EL (cell line): ENCODE results near the gene FTCD.
"Not testable (repeated sequence)": the region's sequence is repeated elsewhere in the genome, so short reads cannot be mapped to it uniquely, and the experiment has no call there.

Experiments used
- DNase-seq: peaks from one replicate; pipeline ENCODE4 v3.0.0-alpha.2; 2016

FTCD gene

GRCh38 chr21:46109313-46110221, 45.8 kb downstream of the FTCD start:
- no peak for DNase-seq

DNA sequence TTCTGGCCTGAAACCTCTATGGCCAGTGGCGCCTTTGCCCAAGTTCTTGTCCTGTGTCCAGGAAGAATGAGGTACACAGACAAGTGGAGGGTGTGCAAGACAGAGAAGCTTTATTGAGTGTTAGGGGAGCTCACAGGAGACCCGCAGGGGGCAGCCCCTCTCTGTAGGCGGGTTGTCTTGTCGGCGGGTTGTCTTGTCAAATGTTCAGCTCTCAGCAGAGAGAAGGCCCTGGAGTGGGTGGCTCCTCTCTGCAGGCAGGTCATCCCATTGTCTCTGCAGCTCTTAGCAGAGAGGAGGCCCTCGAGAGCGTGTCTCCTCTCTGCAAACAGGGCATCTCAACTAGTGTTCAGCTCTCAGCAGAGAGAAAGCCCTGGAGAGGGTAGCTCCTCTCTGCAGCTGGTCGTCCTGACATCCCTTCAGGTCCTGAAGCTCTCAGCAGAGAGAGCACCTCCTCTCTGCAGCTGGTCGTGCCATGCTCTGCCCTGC, 46.5 kb downstream of the FTCD start:
- no peak for DNase-seq

- not testable (repeated sequence) for DNase-seq
Observed at GRCh38 chr21:46107376-46107775, 48.0 kb downstream of the FTCD start.

DNA sequence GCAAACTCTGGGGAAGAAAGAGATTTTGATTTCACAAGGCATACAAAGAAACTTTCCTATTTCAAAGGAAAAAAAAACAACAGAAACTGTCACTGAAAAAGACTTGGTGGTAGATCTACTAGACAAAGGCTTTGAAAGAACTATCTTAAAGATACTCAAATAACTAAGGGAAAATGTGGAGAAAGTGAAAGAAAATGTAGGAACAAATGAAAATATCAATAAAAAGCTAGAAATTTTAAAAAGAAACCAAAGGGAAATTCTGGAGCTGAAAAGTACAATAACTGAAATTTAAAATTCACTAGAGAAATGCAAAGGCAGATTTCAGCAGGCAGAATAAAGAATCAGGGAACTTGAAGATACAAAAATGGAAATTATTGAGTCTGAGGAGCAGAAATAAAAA, 51.3 kb downstream of the FTCD start:
- no peak for DNase-seq

DNA sequence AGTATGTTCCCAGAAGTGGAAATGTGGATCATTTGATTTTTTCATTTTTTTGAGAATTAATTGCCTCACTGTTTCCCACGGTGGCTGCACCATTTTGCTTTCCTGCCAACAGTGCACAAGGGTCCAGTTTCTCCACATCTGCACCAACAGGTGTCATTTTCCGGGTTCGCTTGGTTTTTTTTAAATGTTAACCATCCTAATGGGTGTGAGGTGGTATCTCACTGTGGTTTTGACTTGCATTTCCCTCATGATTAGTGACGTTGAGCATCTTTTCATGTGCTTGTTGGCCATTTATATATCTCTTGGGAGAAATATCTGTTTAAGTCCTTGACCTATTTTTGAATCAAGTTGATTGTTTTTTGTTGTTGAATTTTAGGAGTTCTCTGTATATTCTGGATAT, 54.5 kb downstream of the FTCD start:
- DNase-seq: no peak

DNA sequence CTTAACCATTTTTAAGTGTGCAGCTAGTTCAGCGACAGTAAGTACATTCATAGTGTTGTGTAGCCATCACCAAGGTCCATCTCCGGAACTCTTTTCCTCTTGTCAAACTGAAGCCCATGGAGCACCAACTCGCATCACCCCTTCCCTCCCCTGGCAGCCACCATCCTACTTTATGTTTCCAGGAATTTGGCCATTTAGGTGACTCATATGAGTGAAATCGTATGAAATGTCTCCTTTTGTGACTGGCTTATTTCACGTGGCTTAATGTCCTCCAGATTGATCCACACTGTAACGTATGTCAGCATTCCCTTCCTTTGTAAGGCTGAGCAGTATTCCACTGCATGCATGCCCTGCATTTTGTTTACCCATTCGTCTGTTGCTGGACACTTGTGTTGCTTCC, 55.0 kb downstream of the FTCD start:
- peak; percentile 82 for DNase-seq

GRCh38 chr21:46100020-46100419, 55.4 kb downstream of the FTCD start:
- DNase-seq: no peak

GRCh38 chr21:46099476-46099875, 55.9 kb downstream of the FTCD start:
- peak; percentile 62 for DNase-seq

DNA sequence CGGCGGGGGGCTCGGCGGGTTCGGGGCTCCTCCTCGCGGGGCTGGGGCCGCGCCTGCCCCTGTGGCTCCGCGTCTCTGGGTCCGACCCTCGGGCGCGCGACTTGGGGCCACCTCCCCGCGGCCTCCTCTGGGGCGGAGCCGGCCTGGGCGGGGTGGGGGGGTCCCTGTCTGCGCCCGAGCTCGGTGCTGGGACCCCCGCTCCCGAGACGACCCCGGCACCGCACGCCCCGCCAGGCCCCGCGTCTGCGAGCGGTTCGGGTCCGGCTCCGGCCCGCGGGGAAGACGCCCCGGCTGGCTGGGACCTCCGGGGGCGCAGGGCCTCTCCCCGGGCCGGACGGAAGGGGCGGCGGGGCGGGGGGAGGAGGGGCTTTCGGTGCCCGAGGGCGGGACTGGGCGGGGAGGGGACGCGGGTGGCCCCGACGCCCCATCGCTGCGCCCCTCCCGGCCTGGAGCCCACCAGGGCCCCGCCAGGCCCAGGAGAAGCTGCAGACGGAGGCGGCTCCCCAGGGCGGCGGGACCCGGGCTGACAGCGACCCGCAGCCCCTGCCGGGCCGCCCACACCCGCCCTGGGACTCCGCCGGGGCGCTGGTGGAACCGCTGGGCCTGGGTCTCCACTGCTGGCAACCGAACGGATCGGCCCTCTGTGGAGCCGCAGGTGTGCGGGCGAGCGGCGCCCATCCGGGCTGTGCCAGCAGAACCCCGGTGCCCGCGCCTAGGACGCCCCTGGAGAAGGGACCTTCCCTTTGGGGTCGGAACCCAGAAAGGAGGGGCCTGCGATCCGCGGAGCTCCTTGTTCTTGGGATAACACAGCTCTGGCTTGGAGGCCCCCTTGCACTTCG, 56.9 kb downstream of the FTCD start:
- peak; percentile 33 for DNase-seq

GRCh38 chr21:46097336-46098293, 57.8 kb downstream of the FTCD start, which contains the start of gene COL6A2:
Gene COL6A2 (plus strand): TSS chr21:46098112.
- DNase-seq: peak; percentile 64

GRCh38 chr21:46096596-46097335, 58.6 kb downstream of the FTCD start:
- DNase-seq: no peak

- no peak for DNase-seq
Observed at GRCh38 chr21:46095814-46096595, 59.4 kb downstream of the FTCD start.

- no peak for DNase-seq
Observed at GRCh38 chr21:46095083-46095719, 60.2 kb downstream of the FTCD start.

DNA sequence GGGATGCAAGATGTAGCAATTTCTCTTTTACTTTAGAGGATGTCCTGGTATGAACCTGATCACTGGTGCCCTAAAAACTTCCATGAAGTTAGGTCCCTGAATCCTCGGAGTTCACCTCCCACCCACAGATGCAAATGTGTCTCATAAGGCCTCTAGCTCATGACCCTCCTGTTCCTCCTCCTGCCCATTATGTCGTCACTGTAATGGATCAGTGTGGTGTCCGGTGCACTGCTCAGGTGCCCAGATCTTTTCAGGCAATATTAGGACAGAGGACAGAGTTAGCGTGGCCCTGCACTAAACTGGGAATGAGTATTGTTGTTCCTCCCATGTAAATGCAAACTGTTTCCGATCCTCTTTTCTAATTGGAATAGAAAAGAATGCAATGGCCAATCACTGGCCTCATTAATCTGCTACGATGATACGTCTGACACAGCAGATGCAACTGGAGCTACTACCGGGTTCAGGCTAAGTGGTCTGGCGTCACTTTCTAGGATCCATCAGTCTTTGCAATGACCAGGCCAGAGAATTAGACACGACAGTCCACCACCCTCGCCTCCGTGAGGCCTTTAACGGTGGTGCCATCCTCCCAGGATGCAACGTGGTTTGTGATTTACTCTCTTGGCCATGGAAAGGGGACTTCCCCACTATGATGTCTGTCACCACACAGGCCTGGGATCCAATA, 60.8 kb downstream of the FTCD start:
- no peak for DNase-seq

GRCh38 chr21:46093668-46094400, 61.5 kb downstream of the FTCD start:
- DNase-seq: no peak

DNA sequence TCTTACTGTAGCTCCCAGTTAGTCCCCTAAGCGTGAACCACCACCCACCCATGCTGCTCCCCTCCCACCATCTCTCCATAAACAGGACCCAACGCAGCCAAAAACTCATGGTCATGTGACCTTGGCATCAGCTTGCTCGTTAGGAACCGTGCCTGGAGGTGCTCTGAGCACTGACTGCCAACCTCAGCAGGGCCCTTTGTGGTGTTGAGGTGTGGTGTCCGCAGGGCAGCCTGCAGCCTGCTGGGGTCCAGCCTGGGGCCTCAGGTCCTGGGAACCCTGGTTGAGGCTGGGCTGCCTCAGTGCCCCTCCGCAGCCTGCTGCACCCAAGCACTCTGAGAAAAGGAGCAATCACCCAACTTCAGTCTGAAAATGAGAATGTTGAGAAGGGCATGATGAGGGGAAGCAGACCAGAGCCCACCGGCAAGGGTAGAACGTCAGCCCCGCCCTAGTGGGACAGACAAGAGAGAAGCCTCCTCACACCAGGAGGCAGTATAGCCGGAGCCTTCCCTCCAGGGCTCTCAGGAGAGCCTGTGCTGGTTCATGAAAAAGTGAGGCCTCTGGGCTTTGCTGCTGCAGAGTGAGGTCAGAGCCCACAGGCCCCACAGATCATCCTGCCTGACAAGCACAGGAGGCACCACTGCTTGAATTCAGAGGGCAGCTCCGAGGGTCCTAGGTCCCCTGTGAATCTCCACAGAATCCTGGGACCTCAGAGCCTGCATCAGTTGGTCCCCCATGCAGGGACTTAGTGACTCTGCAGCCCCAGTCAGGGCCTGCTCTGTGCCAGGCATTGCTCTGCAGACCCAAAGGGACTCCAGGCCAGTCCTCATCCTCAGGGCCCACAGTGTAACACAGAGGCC, 62.3 kb downstream of the FTCD start:
- peak; percentile 15 for DNase-seq

GRCh38 chr21:46092026-46092764, 63.2 kb downstream of the FTCD start:
- peak; percentile 85 for DNase-seq
